22Rv1 (cell line): Measurements from ENCODE around the gene MAN2A1.

ENCODE experiments used
- H3K27ac ChIP-seq: fragments of 450-650 bp; 2 replicates; pipeline ENCODE4 v1.5.1; 2017
- CTCF ChIP-seq: fragments of 450-650 bp; IDR thresholded peaks from 2 replicates; pipeline ENCODE4 v1.5.1; 2017; ENCODE audit warnings: mild to moderate bottlenecking
- ZFX ChIP-seq: fragments of 450-650 bp; IDR thresholded peaks from 2 replicates; pipeline ENCODE4 v1.6.1; 2017; ENCODE audit warnings: antibody characterized with exemption, borderline replicate concordance

MAN2A1 gene

GRCh38 chr5:109916481-109917153 lies 226.9 kb downstream of the MAN2A1 start:
- TF ChIP-seq CTCF: no peak
- TF ChIP-seq ZFX: no peak
- no peak overlapping the region for H3K27ac ChIP-seq
